GM19193 (cell line): ENCODE measurements around the gene WDR43.

Experiments
- POLR2A ChIP-seq: IDR thresholded peaks from 4 replicates; pipeline ENCODE4 v1.6.1; 2011; ENCODE audit not compliant: insufficient read depth, insufficient read length; ENCODE audit errors: extremely low read depth

Gene WDR43

GRCh38 chr2:28904802-28905457, 10.5 kb downstream of the WDR43 start:
- TF ChIP-seq POLR2A: no peak

GRCh38 chr2:28905533-28905932, 11.1 kb downstream of the WDR43 start:
- TF ChIP-seq POLR2A: no peak

GRCh38 chr2:28906376-28906775, 11.9 kb downstream of the WDR43 start:
- no peak for TF ChIP-seq POLR2A

GRCh38 chr2:28906821-28907220, 12.4 kb downstream of the WDR43 start:
- TF ChIP-seq POLR2A: no peak

- TF ChIP-seq POLR2A: no peak
Observed at GRCh38 chr2:28908172-28908571, 13.7 kb downstream of the WDR43 start.

GRCh38 chr2:28909655-28910353, 15.3 kb downstream of the WDR43 start:
- no peak for TF ChIP-seq POLR2A

- no peak for TF ChIP-seq POLR2A
Observed at GRCh38 chr2:28915939-28916338, 21.5 kb downstream of the WDR43 start.

GRCh38 chr2:28926847-28927246, 32.4 kb downstream of the WDR43 start:
- no peak for TF ChIP-seq POLR2A

- no peak for TF ChIP-seq POLR2A
Observed at GRCh38 chr2:28927469-28927868, 33.0 kb downstream of the WDR43 start.

GRCh38 chr2:28927878-28928277, 33.4 kb downstream of the WDR43 start:
- TF ChIP-seq POLR2A: no peak

GRCh38 chr2:28929581-28929980, 35.1 kb downstream of the WDR43 start:
- TF ChIP-seq POLR2A: no peak

GRCh38 chr2:28930205-28930604, 35.7 kb downstream of the WDR43 start:
- no peak for TF ChIP-seq POLR2A

GRCh38 chr2:28934769-28935168, 40.3 kb downstream of the WDR43 start:
- TF ChIP-seq POLR2A: no peak

GRCh38 chr2:28941008-28941407, 46.5 kb downstream of the WDR43 start:
- no peak for TF ChIP-seq POLR2A

- TF ChIP-seq POLR2A: no peak
Observed at GRCh38 chr2:28944535-28945248, 50.2 kb downstream of the WDR43 start.

GRCh38 chr2:28948160-28948559, 53.7 kb downstream of the WDR43 start:
- no peak for TF ChIP-seq POLR2A

- no peak for TF ChIP-seq POLR2A
Observed at GRCh38 chr2:28949190-28949589, 54.7 kb downstream of the WDR43 start.
